ENCODE results near the gene HHIP.

Gene HHIP, protein sequence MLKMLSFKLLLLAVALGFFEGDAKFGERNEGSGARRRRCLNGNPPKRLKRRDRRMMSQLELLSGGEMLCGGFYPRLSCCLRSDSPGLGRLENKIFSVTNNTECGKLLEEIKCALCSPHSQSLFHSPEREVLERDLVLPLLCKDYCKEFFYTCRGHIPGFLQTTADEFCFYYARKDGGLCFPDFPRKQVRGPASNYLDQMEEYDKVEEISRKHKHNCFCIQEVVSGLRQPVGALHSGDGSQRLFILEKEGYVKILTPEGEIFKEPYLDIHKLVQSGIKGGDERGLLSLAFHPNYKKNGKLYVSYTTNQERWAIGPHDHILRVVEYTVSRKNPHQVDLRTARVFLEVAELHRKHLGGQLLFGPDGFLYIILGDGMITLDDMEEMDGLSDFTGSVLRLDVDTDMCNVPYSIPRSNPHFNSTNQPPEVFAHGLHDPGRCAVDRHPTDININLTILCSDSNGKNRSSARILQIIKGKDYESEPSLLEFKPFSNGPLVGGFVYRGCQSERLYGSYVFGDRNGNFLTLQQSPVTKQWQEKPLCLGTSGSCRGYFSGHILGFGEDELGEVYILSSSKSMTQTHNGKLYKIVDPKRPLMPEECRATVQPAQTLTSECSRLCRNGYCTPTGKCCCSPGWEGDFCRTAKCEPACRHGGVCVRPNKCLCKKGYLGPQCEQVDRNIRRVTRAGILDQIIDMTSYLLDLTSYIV

DNA sequence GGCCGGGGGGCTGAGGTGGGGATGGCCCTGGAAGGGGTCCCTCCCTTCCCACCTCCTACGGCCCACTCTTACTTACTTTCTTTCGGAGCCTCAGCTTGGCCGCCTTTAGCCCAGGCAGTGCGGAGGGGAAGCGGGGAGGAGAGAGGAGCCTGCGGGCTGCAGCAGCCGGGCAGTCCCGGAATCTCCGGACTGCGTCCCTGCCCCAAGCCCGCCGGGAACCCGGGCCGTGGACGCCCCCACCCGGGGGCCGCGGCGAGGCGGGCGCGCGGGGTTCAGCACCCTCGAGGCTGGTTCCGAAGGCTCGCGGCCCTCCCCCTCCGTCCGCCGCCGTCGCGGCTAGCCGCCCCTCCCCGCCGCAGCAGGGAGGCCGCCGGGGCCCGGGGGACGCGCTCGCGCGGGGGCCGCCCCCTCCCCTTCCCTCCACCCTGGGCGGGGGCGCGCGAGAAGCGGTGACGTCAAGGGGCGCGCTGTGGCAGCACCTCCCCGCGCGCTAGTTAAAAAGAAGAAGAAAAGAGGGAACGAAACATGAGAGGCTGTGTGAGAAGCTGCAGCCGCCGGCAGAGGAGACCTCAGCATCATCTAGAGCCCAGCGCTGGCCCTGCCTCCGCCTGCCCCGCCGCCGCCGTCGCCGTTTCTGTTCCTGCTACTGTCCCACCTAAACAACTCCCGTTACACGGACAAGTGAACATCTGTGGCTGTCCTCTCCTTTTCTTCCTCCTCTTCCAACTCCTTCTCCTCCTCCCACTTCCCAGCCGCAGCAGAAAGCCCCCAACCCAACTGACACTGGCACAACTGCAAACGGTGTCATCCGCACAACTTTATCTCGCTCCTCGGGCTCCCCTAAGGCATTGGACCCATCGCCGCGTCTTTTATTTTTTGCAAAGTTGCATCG lies at the start of gene HHIP:
HHIP (plus strand) TSS at position 526 of the 892 bp plus-strand sequence. CDS start 520 bp downstream, outside the sequence.
- peak; percentile 77 for DNase-seq (ENCODE audit: low spot score)

DNA sequence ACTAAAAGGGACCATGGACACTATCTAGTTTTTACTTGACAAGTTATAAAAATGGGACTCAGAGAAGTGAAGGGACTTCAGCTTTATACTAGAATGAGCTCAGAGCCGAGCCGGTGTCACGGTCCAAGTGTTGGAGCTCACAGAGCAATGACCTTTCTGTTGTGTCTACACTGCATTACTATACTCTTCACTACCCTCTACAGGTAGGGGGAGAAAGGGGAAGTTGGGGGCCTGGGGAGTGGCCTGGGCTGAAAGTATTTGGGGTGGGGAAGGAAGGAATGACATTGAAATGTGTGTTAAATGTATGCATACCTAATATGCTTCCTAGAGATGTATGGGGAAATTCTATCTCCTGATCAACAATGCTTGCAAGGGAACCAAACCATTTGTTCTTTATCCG lies 48.8 kb upstream of the HHIP start:
- no peak for DNase-seq (ENCODE audit: low spot score)

DNA sequence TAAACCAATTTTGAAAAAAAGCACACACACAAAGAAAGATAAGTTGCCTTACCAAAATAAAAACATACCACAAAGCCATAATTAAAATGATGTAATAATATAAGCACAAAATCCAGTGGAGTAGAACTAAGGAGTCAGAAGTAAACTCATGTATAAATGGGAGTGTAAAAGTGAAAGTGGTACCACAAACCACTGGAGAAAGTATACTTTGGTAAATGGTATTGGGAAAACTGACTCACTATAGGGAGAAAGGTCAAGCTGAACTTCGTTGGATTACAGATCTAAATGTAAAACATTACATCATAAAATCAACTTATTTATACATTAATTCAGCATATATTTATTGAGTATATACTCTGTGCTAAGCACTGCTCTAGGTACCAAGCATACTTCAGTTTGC lies 46.3 kb upstream of the HHIP start:
- DNase-seq (ENCODE audit: low spot score) = no peak

DNA sequence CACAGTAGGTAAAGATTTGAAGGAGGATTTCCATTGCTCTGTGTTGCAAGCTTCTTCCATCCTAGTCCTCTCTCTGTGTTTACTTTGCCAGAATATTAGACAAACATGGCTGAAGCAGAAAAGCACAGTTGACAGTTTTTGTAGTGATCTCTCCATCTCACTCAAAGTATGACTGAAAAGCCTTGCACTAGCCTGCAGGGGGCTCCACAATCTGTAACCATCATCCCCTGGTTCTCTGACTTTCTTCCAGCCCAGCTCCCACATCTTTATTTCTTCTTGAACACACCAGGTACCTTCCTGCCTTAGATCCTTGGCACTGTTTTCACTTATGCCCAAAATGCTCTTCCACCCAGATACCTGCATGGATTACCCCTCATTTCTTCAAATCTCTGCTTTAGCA lies 34.1 kb upstream of the HHIP start:
- no peak for DNase-seq (ENCODE audit: low spot score)

DNA sequence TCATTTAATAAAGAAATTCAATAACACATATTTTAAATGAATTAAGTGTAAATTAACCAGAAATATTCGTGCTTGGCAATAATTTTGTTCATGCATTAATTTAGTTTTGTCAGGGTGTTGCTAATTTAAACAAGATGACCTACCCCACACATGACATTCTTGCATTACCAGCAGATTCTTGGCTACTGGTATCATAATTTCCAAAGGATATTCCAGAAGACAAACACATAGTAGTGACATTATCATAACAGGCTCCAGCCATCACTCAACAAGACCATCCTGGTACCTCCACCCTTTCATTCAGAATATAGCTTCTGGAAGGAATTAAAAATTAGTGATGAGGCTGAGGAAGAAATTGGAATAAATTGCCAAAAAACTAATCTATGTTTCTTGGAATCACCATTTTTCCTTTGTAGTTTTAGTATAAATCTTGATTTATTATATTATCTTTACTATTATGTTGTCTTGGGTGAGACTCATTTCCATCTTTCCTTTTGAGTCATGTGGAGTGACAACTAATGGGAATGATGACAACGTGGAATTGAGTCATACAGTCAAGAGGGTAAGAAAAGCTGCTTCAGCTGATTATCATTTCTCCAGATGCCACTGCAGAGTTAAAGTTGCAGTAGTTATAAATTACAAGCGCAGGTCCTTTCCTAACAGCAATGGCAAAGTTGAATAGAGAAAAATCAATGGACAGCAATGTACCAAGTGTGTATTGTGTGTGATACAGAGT lies 30.9 kb upstream of the HHIP start:
- DNase-seq (ENCODE audit: low spot score) = no peak

DNA sequence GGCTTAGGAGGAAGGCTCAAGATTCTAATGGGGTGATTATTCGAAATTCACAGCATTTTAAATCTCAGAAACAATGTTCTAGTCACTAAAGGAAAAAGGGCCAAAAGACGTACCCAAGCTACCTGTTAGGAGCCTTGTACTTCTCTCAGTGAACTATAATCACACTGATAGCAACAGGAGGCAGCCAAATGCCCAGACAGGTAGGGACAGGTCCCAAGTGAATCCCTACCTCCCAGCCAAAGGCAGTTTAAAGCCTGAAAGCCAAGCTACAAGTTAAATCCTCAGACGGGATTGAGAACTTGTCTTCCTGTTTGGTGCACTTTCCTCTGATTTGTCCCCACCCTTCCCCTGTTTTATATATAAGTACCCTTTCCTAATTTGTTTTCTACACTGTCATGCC lies 24.3 kb upstream of the HHIP start:
- DNase-seq (ENCODE audit: low spot score) = no peak

DNA sequence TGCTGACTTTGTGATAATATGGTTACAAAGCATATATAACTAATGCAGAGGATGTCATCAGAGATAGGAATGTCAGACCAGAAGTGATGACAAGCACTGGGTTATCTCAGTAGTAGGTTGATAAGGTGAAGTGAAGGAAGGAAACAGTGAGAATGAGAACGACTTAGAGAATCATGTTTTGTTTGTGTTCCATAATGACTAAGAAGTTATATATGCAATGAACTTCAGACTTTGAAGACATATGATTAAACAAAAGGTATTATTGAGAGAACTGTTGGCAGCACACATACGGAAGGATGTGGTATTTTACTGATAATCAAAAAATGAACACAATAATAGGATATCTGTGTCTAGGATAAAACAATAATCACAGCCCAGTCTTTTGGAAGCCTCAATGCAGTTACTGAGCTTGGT lies 18.3 kb upstream of the HHIP start:
- DNase-seq (ENCODE audit: low spot score) = no peak

DNA sequence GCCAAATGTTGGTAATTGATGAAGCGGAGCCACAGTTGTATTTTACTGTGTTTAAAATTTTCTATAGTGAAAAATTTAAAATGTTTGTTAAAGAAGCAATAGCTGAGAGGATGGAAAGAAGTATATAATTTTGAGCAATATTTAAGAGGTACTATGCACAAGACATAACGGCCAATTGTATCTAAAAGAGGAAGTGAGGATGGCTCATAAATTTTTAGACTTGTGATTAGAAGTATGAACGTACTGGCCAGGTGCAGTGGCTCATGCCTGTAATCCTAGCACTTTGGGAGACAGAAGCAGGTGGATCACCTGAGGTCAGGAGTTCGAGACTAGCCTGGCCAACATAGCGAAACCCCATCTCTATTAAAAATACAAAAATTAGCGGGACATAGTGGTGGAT lies 12.7 kb upstream of the HHIP start:
- no peak for DNase-seq (ENCODE audit: low spot score)

DNA sequence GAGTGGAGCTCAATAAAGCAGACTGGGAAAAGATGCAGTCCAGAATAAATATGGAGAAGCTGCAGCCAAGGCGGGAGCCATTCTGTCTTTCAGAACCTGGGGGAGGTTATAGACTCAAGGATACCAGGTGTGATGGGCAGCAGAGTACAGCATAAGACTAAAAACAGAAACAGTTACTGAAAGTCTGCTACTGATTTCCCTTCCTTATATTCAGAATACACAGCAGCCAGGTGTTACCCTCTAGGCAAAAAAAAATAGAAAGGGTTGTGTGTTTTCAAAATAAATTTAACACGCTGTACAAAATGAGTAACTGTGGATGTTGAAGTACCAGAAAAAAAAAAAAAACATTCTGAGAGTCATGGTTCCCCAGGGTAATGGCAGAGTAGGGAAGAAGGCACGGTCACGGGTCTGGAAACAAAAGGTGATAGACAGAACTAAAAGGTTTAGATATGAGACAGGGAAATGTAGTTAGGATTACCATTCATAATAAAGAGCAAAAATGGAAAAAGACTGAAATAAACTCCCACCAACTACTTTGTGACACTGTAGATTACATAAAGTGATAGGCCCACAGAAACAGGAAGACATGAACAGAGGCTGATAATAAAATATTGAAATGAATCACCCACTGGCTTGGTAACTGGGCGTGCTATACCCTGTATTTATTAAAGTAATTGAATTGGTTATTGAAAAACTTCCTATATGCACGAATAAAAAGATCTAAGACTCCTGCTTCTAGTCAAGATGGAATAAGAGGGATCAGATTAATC lies 10.8 kb upstream of the HHIP start:
- no peak for DNase-seq (ENCODE audit: low spot score)

DNA sequence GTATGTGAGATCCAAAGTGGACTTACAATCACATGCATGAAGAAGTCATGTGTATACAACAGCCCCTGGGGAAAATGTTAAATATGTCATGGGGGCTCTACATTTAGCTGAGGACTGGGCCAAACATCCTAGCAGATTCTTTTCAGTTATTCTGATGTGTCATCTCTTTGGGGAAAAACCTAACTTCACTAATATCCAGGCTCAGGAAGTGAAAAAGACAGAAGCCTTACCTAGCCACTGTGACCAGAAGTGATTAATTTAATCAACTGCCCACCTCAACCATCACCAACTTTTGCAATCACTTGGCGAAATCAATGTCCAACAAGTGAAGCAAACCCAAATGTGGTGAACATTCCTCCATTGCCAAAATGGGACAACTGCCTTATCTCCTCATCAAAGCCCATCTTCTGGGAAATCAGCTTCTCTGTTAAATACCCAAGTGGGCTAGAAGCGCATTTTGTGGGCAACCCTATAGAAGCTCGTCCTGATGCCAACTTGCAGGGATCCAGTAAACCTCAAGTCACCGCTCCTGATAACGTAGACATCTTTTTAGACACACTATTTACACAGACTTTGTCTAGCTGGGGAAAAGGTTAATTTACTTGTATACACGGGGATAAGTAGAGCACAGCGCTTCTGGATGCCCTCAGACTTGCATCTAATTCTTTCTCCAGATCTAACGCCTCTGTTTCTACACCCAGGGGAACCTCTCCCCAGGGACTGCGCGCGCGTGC lies 1.4 kb upstream of the HHIP start:
- no peak for DNase-seq (ENCODE audit: low spot score)

DNA sequence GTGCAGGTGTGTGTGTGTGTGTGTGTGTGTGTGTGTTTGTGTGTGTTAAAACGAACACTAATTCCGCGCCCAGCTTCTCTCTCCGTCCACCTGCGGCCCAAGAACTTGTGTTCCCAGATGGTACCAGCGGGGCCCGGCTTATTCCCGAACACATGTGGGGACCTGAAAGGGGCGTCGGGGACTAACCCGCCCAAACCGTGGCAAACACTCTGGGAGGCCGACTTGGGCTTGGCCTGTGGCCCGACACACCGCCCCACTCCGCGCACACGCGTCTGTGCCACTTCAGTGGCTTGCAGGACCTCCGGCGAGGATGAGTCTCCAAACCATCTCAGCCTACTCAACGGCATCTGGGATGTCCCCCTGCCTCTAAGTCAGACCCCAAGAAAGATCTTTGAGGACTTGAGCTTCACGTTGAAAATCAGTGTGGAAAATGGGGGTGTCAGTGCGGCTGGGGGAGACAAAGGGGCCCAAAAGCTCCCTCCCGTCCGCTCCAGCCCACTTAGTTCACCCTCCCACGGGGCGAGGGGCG lies 790 bp upstream of the HHIP start:
- no peak for DNase-seq (ENCODE audit: low spot score)

DNA sequence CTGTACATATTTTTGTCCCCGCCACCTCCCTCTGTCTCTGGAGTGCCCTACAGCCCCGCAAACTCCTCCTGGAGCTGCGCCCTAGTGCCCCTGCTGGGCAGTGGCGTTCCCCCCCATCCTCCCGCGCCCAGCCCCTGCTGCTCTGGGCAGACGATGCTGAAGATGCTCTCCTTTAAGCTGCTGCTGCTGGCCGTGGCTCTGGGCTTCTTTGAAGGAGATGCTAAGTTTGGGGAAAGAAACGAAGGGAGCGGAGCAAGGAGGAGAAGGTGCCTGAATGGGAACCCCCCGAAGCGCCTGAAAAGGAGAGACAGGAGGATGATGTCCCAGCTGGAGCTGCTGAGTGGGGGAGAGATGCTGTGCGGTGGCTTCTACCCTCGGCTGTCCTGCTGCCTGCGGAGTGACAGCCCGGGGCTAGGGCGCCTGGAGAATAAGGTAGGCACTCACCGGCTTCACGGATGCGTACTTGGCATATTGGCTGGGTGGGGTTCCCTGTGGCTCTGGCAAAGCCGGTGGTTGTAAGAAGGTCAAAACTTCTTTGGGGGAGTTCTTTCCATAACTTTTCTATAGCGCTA lies 653 bp downstream of the HHIP start:
- peak; percentile 70 for DNase-seq (ENCODE audit: low spot score)

DNA sequence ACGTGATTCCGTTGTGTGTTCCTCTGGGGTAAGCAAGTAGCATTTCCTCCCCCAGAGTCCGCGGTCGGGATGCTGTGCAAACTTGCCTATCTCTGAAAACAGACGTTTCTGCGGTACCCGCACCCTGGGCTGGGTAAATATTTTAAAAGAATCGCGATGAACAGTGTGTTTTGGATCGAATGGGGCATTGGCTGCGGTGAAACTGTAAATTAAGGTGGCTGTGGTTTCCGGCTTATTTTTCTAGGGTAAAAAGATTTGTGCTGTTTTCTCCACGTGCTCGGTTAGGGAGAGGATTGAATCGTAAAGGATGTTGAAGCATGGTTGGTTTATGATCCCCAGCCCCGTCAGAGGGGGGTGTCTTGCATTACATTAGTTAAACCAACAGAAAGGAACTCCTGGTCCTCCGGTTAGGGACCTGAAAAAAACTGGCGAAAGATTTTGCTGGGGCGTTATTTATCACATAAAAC lies 1.2 kb downstream of the HHIP start:
- DNase-seq (ENCODE audit: low spot score) = no peak

DNA sequence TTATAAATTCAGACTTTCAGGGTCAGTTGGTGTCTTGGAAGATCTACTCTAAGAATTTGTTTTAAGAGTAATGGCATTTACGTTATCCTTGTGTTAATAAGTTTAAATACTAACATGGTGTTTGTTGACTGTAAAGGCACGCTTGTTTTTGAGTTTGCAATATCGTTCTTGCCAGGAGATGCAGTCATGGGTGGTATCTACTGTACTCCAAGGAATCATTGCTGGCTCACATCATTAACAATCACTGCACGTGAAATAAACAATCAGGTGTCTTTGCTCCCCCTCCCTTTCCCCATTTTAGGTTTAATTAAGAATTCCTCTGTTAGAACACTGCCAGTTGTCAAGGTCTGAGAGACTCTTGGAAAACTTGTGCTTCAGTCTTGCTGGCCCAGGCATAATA lies 1.6 kb downstream of the HHIP start:
- no peak for DNase-seq (ENCODE audit: low spot score)

DNA sequence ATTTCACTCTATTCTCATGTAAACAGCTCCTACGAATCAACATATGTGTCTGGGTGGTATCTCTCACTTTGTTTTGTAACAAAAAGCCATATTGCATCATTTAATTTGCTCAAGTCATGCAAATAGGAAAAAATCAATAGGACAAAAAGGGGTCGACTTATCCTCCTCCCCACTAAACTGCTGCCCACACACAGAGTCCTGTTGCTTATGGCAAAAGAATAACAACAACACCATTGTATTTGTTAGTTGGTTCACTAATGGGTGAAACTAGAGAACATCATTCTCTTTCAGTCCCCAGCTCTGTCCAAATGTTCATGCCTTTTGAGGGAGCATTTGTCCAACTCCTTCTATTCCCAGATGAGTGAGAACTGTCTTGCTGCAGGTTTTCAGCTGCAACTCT lies 2.1 kb downstream of the HHIP start:
- DNase-seq (ENCODE audit: low spot score) = no peak

DNA sequence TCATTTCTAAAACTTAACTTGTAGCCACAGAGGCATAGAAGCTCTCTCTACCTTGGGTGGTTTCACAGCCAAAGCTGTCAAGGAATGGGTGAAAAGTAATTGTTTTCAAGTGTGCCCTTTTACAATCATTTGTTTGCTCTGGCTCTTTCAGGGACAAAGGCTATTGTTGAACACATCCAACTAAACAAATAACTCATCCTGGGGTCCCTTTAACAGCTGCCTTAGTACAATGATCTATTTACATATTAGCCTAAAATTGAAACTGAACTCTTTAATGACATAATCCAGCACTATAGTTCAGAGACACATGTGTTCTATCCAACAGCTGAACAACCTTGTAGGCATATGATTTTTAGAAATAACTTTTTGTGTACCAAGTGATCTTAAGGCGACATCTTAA lies 3.7 kb downstream of the HHIP start:
- DNase-seq (ENCODE audit: low spot score) = no peak

DNA sequence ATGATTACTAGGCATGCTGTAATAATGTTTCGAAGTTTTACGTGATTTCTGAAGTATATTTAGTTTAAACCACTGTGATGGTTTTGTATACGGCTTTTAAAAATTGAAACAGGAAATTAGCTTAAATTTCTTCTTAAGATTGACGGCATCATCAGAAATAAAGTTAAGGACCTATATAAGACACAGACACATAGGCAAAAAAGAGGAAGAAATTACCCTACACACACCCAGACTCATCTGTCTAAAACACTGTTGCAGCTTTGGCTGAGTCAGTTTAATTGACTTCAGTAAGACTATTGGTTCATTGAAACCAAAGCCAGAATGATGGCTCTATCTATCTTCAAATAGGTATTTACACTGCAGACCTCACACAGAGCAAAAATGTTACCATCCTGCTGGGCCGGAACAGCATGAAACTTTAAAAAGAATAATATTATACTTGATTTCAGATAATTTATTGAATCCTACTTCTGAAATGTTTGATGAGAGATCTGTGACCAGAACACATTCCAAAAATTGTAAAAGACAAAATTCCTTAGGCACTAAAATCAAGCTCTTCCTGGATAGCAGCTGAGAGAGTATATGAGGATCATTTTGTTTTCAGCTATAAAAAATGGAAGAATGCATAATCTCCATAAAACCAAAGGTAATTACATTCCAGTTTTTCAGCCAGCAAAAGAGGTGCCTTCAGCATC lies 4.5 kb downstream of the HHIP start:
- no peak for DNase-seq (ENCODE audit: low spot score)

DNA sequence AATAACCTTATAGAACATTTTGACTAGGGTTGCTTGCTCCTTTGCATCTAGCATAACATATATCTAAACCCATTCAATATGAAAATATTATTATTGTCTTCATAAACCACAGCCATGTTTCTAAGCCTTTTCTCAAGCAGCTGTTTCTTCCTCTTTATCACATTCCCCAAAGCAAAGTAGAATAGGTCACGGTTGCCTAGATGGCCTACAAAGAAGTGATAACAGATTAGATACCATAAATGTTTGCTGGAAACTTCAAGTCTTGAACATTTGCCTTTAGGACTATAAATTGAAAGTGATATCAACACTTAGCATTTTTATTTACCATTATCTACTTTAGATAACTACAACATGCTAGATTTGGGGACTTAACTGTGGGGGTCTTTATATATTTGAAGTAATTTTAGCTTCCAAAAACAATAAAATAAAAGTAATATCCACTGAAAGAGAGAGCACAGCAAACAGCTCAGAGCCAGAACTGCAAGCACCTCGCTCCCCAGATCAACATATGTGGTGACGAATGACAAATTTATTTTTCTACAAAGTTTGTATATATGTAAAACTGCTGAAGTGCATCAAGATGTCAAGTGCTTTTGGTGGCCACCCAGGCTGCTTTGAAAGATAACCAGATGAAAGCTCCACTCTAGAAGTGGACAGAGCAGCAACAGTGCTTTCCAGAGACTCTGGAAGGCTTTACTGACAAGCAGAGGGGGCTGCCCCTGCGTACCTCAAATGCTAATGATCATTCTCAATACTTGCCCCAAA lies 8.0 kb downstream of the HHIP start:
- no peak for DNase-seq (ENCODE audit: low spot score)
